GM23338 (cell line): ENCODE data around the gene RSPH6A. TPM values are rescaled to one million over a fixed set of nuclear protein-coding genes. Genes with fewer than 3 reads are reported as not detected.

Experiments
- ATAC-seq: fragments of 200-7000 bp; cut with Tn5 transposase; 3 replicates; pipeline ENCODE4 v1.9.1; 2020
- DNase-seq: peaks from one replicate; pipeline ENCODE4 v3.0.0-alpha.2; 2015; ENCODE audit warnings: low spot score
- H2AFZ ChIP-seq: fragments of 200-600 bp; sonication (generic); 2 replicates; pipeline ENCODE4 v1.8.0; 2016; ENCODE audit warnings: antibody characterized with exemption, mild to moderate bottlenecking, moderate library complexity
- H3F3A ChIP-seq: fragments of 200-600 bp; sonication (generic); replicated peaks from 2 replicates; pipeline ENCODE4 v1.8.0; 2017; ENCODE audit warnings: antibody characterized with exemption, mixed run types, low read depth
- H3K27ac ChIP-seq: fragments of 200-600 bp; sonication (generic); 2 replicates; pipeline ENCODE4 v1.6.1; 2016; ENCODE audit warnings: low read depth
- H3K27me3 ChIP-seq: fragments of 200-600 bp; sonication (generic); 2 replicates; pipeline ENCODE4 v1.8.0; 2016; ENCODE audit warnings: mild to moderate bottlenecking, mixed run types, moderate library complexity; ENCODE audit not compliant: insufficient read depth
- H3K36me3 ChIP-seq: fragments of 200-600 bp; sonication (generic); 2 replicates; pipeline ENCODE4 v1.8.0; 2016; ENCODE audit warnings: mild to moderate bottlenecking; ENCODE audit not compliant: insufficient read depth
- H3K4me1 ChIP-seq: fragments of 200-600 bp; sonication (generic); 2 replicates; pipeline ENCODE4 v1.8.0; 2016; ENCODE audit warnings: mild to moderate bottlenecking, moderate library complexity; ENCODE audit not compliant: insufficient read depth
- H3K4me2 ChIP-seq: fragments of 200-600 bp; sonication (generic); 2 replicates; pipeline ENCODE4 v1.7.1; 2017; ENCODE audit warnings: mixed run types
- H3K4me3 ChIP-seq: fragments of 200-600 bp; sonication (generic); 2 replicates; pipeline ENCODE4 v1.6.1; 2016; ENCODE audit warnings: mixed run types
- H3K79me2 ChIP-seq: fragments of 200-600 bp; sonication (generic); replicated peaks from 2 replicates; pipeline ENCODE4 v1.8.0; 2017; ENCODE audit warnings: mild to moderate bottlenecking; ENCODE audit not compliant: insufficient read depth
- H3K9me2 ChIP-seq: fragments of 200-600 bp; sonication (generic); 2 replicates; pipeline ENCODE4 v1.8.0; 2017; ENCODE audit not compliant: insufficient read depth
- H4K20me1 ChIP-seq: fragments of 200-600 bp; sonication (generic); replicated peaks from 2 replicates; pipeline ENCODE4 v1.8.0; 2017; ENCODE audit warnings: mild to moderate bottlenecking; ENCODE audit not compliant: insufficient read depth
- H3K27ac Mint-ChIP-seq: 2 replicates; pipeline ENCODE4 v1.8.0; 2020; ENCODE audit warnings: inconsistent platforms, mild to moderate bottlenecking, moderate library complexity, mixed read lengths
- H3K27me3 Mint-ChIP-seq: 3 replicates; pipeline ENCODE4 v1.8.0; 2022; ENCODE audit warnings: low read depth, mild to moderate bottlenecking, moderate library complexity, mixed read lengths, inconsistent platforms; ENCODE audit not compliant: insufficient read depth, poor library complexity
- H3K36me3 Mint-ChIP-seq: 3 replicates; pipeline ENCODE4 v1.8.0; 2021; ENCODE audit warnings: low read depth, mild to moderate bottlenecking, inconsistent platforms, moderate library complexity, mixed read lengths
- H3K4me1 Mint-ChIP-seq: 3 replicates; pipeline ENCODE4 v1.8.0; 2020; ENCODE audit warnings: mild to moderate bottlenecking, inconsistent platforms, mixed read lengths
- H3K4me3 Mint-ChIP-seq: 3 replicates; pipeline ENCODE4 v1.8.0; 2021; ENCODE audit warnings: moderate library complexity, mild to moderate bottlenecking, inconsistent platforms, mixed read lengths
- H3K9me3 Mint-ChIP-seq: 3 replicates; pipeline ENCODE4 v1.8.0; 2020; ENCODE audit warnings: moderate library complexity, mild to moderate bottlenecking, inconsistent platforms, mixed read lengths
- CREB1 ChIP-seq: fragments of 250-450 bp; sonication (Bioruptor Pico); IDR thresholded peaks from 2 replicates; pipeline ENCODE4 v1.5.0; 2020; ENCODE audit warnings: low read depth, mild to moderate bottlenecking, moderate library complexity
- CTCF ChIP-seq, 2 experiments: fragments of 200-600 bp in 1 of 2; sonication (generic) in 1 of 2; conservative IDR thresholded peaks; 2 replicates each; pipeline versions ENCODE4 v1.5.1 to v1.6.1; 2016 to 2017; ENCODE audit warnings: antibody characterized with exemption in 2 of 2, low read depth in 2 of 2, mild to moderate bottlenecking in 2 of 2, moderate library complexity in 1 of 2
- ETS1 ChIP-seq: IDR thresholded peaks from 2 replicates; pipeline ENCODE4 v1.6.1; 2016; ENCODE audit warnings: antibody characterized with exemption
- EZH2 ChIP-seq: fragments of 200-600 bp; sonication (generic); IDR thresholded peaks from one replicate; pipeline ENCODE4 v1.8.0; 2017; ENCODE audit warnings: antibody characterized with exemption, mild to moderate bottlenecking, low read depth; ENCODE audit not compliant: unreplicated experiment
- EZH2phosphoT487 ChIP-seq: fragments of 200-600 bp; sonication (generic); IDR thresholded peaks from one replicate; pipeline ENCODE4 v1.8.1; 2018; ENCODE audit warnings: antibody characterized with exemption; ENCODE audit not compliant: unreplicated experiment
- JUNB ChIP-seq: IDR thresholded peaks from one replicate; pipeline ENCODE4 v1.6.1; 2016; ENCODE audit warnings: antibody characterized with exemption; ENCODE audit not compliant: unreplicated experiment
- NANOG ChIP-seq: IDR thresholded peaks from 2 replicates; pipeline ENCODE4 v1.6.1; 2016; ENCODE audit warnings: antibody characterized with exemption, borderline replicate concordance
- POLR2AphosphoS5 ChIP-seq: IDR thresholded peaks from 2 replicates; pipeline ENCODE4 v1.6.1; 2016; ENCODE audit warnings: antibody characterized with exemption, low read depth
- REST ChIP-seq: IDR thresholded peaks from one replicate; pipeline ENCODE4 v1.6.1; 2018; ENCODE audit warnings: antibody characterized with exemption; ENCODE audit not compliant: unreplicated experiment
- STAT1 ChIP-seq: IDR thresholded peaks from one replicate; pipeline ENCODE4 v1.6.1; 2016; ENCODE audit warnings: antibody characterized with exemption; ENCODE audit not compliant: unreplicated experiment
- ZNF114 ChIP-seq: fragments of 250-450 bp; sonication (Bioruptor Pico); IDR thresholded peaks from 2 replicates; pipeline ENCODE4 v1.5.0; 2020; ENCODE audit warnings: mild to moderate bottlenecking, moderate library complexity
- ZNF331 ChIP-seq: fragments of 250-450 bp; sonication (Bioruptor Pico); IDR thresholded peaks from 2 replicates; pipeline ENCODE4 v1.5.0; 2020; ENCODE audit warnings: low read depth, mild to moderate bottlenecking, moderate library complexity
- ZNF462 ChIP-seq: fragments of 250-450 bp; sonication (Bioruptor Pico); IDR thresholded peaks from 2 replicates; pipeline ENCODE4 v1.5.0; 2020; ENCODE audit warnings: mild to moderate bottlenecking, moderate library complexity
- polyA plus RNA-seq: library from polyadenylated mRNA; unstranded; fragments of >200 nt; fragmentation: Nextera tagmentation; extraction: Ambion mirVana; gene quantifications from 2 replicates; pipeline ENCODE4 v1.2.1, GENCODE V29; 2016
- total RNA-seq: library from RNA; depleted of rRNA; stranded (reverse); fragments of >200 nt; shearing (Covaris generic); gene quantifications from 2 replicates; pipeline ENCODE4 v1.2.3, GENCODE V29; 2014

RSPH6A gene
- total and polyA plus RNA-seq, 2 experiments from 2014 or later: 0.11 to 0.21 TPM

- Histone ChIP-seq H3K27ac (no peak overlapping the region), H4K20me1 (peaks cover 15% of the 10 kb centered on the region), H3K36me3 (no peaks in the 10 kb centered on the region; the same call in 1 of the 2 replicates), H3K9me2 (no peaks in the 10 kb centered on the region), H2AFZ (no peak overlapping the region), H3K79me2 (no peaks in the 10 kb centered on the region), H3K4me3 (no peak overlapping the region), H3K4me2 (no peak overlapping the region), H3K4me1 (peaks cover 25% of the 10 kb centered on the region), H3F3A (peaks cover 8% of the 10 kb centered on the region; the same call in 1 of the 2 replicates), H3K27me3 (peaks cover 4% of the 10 kb centered on the region)
- H3K4me3 Mint-ChIP-seq: no peak overlapping the region
- DNase-seq (no peak), ATAC-seq (no peak)
- no peaks in the 10 kb centered on the region; the same call in 2 of the 3 replicates for H3K9me3 Mint-ChIP-seq
- H3K4me1 Mint-ChIP-seq: peaks cover 22% of the 10 kb centered on the region
- H3K36me3 Mint-ChIP-seq: peaks cover 38% of the 10 kb centered on the region
- H3K27ac Mint-ChIP-seq: no peak overlapping the region
- no peak for TF ChIP-seq EZH2
- TF ChIP-seq POLR2AphosphoS5: no peak
- TF ChIP-seq NANOG: no peak
- TF ChIP-seq REST: no peak
- TF ChIP-seq CTCF (conservative IDR thresholded peaks at IDR 0.05; ENCODE audit: low read depth in 2 of 2): no peak
- no peak for TF ChIP-seq CREB1 (CRISPR knock-in tag)
- TF ChIP-seq ZNF331 (CRISPR knock-in tag): no peak
- TF ChIP-seq STAT1: no peak
- TF ChIP-seq ZNF114: no peak
- TF ChIP-seq JUNB: no peak
- no peak for TF ChIP-seq ZNF462 (CRISPR knock-in tag)
- TF ChIP-seq EZH2phosphoT487: no peak
- TF ChIP-seq ETS1: no peak
- peaks cover 22% of the 10 kb centered on the region for H3K27me3 Mint-ChIP-seq
These were observed 30.0 kb downstream of the RSPH6A start for GRCh38 chr19:45785097-45785496.
